ENCODE measurements around the gene CTAGE8.
"Not testable (repeated sequence)": the region's sequence is repeated elsewhere in the genome, so short reads cannot be mapped to it uniquely, and the experiment has no call there.

Gene CTAGE8, protein sequence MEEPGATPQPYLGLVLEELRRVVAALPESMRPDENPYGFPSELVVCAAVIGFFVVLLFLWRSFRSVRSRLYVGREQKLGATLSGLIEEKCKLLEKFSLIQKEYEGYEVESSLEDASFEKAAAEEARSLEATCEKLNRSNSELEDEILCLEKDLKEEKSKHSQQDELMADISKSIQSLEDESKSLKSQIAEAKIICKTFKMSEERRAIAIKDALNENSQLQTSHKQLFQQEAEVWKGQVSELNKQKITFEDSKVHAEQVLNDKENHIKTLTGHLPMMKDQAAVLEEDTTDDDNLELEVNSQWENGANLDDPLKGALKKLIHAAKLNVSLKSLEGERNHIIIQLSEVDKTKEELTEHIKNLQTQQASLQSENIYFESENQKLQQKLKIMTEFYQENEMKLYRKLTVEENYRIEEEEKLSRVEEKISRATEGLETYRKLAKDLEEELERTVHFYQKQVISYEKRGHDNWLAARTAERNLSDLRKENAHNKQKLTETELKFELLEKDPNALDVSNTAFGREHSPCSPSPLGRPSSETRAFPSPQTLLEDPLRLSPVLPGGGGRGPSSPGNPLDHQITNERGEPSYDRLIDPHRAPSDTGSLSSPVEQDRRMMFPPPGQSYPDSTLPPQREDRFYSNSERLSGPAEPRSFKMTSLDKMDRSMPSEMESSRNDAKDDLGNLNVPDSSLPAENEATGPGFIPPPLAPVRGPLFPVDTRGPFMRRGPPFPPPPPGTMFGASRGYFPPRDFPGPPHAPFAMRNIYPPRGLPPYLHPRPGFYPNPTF

GRCh38 chr7:144269188-144269587, at the start of gene CTAGE8:
Gene CTAGE8 (minus strand): TSS chr7:144269288. CDS start chr7:144269250, 38 bp downstream.
- not testable (repeated sequence) for DNase-seq

- DNase-seq = not testable (repeated sequence)
Measured at GRCh38 chr7:144317537-144317936, 48.4 kb upstream of the CTAGE8 start.

DNA sequence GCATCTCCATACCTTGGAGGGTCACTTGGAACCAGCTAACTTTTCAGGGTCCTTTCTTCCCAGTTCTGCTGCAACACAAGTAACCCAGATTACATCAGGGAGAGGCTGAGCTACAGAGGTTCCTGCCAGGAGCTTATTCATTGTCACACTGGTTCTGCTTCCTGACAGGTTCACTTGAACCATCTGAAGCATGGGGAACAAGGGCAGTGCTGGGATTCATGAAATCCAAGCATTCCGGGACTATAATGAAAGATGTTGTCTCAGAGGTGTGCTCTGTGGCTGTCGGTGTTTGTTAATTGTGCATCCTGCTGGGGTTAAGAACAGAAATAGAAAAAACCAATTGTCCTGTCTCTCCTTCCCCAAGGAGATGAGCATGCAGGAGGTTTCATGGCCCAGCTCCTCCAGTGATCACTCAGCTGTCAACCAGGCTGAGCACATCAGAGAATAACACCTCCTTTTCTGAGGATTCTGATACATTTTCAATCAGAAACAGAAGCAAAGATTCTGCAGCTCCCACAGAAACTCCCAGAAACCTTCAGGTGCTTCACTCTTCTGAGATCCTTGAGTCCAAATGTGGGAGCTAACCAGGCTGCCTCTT, 42.9 kb upstream of the CTAGE8 start, which contains the start of gene OR2A1:
Gene OR2A1, plus strand, starts transcription at position 548 of the 598 bp plus-strand sequence. CDS start 5,706 bp downstream, outside the sequence.
- not testable (repeated sequence) for DNase-seq

- DNase-seq = not testable (repeated sequence)
Measured at GRCh38 chr7:144311218-144311617, 42.1 kb upstream of the CTAGE8 start.

DNA sequence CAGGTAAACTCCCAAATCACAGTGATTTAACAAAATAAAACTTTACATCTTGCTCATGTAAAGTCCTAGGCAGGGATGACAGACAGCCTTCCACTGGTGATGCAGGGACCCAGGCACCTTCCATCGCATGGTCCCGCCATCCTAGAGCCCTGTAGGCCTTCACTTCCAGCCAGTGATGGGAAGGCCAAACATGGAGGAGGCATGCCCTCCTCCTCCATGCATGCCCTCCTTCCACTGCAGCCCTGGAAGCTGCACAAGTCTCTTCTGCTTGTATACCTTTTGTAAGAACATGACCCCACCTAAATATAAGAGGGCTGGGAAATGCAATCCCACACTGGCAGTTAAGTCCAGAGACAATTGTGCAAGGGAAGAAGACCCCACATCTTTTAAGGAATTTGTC, 40.6 kb upstream of the CTAGE8 start:
- DNase-seq = not testable (repeated sequence)

- not testable (repeated sequence) for DNase-seq
Measured at GRCh38 chr7:144305156-144305555, 36.1 kb upstream of the CTAGE8 start.

DNA sequence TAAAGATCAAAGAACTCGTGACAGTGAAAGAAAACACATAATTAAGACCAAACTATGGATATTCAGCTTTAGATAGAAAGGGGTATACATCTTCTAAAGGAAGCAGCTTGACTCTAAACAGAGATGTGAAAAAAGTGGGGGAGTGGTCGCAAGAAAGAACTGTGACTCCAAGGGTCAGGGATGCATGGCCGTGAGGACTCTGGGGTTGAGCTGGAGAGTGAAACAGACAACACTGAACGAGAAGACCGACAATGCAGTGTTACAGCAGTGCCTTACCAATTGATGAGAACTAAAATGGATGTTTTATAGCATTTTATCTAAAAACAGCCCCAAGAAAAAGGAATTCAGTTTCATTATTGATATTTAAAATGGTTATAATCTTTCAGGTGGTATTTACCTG, 34.5 kb upstream of the CTAGE8 start:
- not testable (repeated sequence) for DNase-seq

GRCh38 chr7:144302578-144303303, 33.7 kb upstream of the CTAGE8 start:
- not testable (repeated sequence) for DNase-seq

- peak in 1 of 2 donors; percentile 21 for DNase-seq
Measured at GRCh38 chr7:144293794-144294499, 24.9 kb upstream of the CTAGE8 start.

DNA sequence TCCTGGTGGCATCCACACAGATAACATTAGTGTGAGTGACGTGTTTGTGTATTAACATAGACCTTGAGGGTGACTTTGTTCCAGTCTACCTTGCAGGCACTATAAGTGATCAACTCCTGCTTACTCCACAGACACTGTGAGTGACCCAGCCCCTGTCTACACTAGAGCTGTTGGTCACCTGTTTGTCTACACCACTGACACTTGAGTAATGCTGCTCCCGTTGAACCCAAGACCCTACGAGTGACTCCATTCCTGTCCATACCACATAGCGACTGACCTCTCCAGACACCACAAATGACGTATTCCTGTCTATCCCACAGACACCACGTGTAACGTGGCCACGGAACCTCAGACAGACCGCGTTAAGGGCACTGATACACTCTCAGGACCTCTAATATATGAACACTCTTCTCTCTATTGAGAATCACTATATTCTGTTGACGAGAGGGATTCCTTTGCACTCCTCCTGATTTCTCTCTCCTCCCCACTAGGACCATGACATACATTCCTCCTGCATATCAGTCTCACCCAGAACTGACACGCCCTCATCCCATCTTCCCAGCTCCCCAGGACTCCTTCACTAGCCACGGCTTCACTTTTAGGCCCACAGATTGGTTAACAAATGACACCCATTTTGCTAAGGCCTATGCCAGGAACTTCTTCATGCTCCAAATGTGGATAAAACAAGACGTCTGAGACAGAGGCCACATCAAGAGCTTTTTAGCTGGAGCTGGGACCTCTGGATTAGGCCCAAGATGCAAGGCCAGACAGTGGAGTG, 23.5 kb upstream of the CTAGE8 start:
- DNase-seq = peak in 1 of 2 donors; percentile 13

DNA sequence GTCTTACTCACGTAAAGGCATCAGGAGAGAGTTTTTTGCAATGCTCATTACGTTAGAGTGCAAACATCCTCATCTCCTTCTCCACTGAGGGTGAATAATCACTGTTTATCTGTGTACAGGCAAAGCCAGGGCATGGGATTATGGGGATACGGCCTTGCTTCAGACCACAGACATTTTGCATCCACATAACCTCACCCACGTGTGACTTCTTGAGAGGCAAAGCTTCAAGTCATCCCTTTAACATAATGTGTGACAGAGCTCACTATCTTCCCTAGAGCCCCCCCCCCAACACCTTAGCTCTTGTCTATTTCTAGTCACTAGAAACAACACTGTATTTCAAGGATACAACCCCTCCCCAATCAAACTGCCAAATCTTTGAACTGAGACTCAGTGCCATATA, 22.5 kb upstream of the CTAGE8 start:
- DNase-seq = peak in 1 of 2 donors; percentile 0

DNA sequence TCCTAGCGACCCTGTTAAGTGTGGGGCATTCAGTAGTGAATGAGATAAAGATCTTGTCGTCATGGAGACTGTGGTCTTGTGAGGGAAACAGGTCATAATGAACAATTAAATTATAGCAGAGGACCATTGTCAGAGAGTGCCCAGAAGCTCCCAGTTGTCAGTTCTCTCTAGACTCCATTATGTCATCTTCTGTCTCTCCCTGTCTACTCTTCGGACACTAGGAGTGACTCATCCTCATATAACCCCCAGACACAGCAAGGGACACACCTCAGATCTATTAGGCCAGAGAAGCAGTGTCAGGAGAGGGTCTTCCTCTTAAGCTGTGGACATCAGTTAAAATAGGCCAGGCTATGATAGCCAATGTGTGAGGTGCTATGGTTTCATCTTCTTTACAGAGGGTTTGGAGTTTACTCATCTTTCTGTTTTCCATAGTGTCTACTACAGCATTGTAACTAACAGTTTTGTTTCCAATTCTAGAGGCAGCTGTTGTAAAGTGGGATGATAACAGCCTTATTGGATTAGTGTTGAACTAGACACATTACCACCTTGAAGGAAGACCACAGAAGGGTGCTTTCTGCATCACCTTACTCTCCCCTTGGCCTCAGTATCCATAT, 18.2 kb upstream of the CTAGE8 start:
- DNase-seq = not testable (repeated sequence)

DNA sequence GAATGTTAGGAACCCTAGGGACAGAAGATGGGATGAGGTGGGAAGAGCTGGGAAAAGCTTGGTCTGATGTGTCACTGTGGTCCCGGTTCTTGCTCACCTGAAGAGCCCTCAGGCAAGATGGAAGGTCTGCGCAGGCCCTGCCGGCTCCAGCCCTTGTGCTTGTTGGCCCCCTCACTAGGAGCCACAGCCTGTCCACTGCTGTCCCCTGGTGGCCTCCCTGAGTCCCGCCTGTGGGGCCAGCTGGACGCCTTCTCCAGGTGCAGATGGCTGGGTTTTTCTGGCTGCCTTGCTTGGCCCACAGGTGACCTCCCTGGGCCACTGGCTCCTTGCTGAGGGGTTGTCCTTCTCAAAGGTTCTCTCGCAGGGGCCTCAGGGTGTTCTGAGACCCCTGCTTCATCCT, 14.6 kb upstream of the CTAGE8 start:
- DNase-seq = not testable (repeated sequence)

DNA sequence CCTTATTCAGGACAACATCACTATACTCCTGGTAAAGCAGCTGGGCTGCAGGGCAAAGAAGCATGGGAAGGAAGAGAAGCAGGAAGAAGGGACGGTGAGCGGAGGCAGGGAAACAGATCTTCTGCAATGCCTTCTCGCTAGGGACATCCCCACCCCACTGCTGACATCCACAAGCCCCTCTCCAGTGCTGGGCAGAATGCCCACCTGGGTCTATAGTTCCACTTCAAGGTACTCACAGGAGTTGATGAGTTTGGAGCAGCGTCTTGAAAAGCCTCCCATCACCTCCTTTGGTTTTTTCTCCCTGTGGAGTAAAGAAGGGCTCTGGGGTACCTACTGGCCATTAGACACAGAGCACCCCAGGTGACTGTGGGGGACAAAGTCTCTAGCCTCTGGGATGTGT, 13.4 kb upstream of the CTAGE8 start:
- not testable (repeated sequence) for DNase-seq

GRCh38 chr7:144281981-144282380, 12.9 kb upstream of the CTAGE8 start:
- DNase-seq = not testable (repeated sequence)

- DNase-seq = not testable (repeated sequence)
Measured at GRCh38 chr7:144280010-144280409, 10.9 kb upstream of the CTAGE8 start.

DNA sequence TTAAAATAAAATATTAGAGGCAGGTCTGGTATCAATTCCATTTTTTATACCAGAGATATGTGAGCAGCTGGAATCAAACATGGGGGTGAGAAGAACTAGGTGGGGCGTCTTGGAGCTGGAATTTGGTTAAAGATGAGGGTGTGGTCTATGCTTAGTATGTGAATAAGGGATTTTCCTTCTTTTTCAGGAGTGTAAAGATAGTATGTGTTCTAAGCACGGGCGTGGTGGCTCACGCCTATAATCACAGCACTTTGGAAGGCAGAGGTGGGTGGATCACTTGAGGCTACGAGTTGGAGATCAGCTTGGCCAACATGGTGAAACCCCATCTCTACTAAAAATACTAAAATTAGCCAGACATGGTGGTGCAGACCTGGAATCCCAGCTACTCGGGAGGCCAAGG, 6.2 kb upstream of the CTAGE8 start:
- not testable (repeated sequence) for DNase-seq

DNA sequence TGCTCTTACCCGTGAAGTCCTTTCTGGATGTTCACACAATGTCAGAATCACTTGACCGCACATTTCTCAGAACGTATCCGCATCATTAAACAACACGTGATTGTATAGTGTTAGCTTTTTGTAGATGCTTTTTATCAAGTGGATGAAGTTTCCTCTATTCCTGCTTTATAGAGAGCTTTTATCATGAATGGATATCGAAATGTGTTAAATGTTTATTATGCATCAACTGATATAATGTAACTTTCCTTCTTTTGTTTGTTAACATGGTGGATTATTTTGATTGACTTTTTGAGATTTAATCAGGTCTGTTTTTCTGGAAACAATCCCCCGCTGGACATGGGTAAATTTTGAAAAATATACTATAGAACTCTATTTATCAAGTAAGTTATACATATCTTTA, 4.4 kb downstream of the CTAGE8 start, which contains the start of gene OR2A7:
Gene OR2A7, minus strand, starts transcription at position 101 of the 400 bp plus-strand sequence. CDS start 5,164 bp downstream, outside the sequence.
- DNase-seq = not testable (repeated sequence)

DNA sequence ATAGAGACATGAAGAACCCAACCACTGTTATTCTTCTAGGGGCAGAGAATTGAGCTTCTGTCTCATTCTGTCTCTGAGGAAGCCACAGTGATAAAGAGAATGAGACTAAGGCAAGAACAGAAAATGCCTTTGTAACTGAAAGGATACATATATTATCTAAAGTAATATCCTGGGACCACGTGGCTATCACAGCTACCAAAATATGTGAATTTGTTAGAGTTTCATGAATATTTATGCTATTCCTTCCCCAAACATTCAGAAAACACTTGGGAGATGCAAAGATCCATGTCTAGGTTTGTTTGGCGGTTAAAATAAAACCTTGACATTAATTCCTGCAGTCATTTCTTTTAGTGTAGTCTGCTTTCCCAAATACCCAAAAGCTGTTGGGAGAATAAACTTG, 7.0 kb downstream of the CTAGE8 start:
- not testable (repeated sequence) for DNase-seq

GRCh38 chr7:144259067-144259466, 10.0 kb downstream of the CTAGE8 start:
- not testable (repeated sequence) for DNase-seq

All from CD4-positive, alpha-beta T cell treated with Interferon alpha-2 for 1 hour (primary cell).